HG03457 (cell line): ENCODE measurements around the gene DPP4.
A peak's percentile ranks its signal among the peaks of the same experiment; 100 is the strongest.
"Not testable (repeated sequence)": the region's sequence is repeated elsewhere in the genome, so short reads cannot be mapped to it uniquely, and the experiment has no call there.

Experiments used
- ATAC-seq: cut with Tn5 transposase; IDR thresholded peaks from one replicate; pipeline ENCODE4 v1.9.1; 2021; ENCODE audit warnings: moderate number of reproducible peaks; ENCODE audit not compliant: unreplicated experiment

The DPP4 gene

DNA sequence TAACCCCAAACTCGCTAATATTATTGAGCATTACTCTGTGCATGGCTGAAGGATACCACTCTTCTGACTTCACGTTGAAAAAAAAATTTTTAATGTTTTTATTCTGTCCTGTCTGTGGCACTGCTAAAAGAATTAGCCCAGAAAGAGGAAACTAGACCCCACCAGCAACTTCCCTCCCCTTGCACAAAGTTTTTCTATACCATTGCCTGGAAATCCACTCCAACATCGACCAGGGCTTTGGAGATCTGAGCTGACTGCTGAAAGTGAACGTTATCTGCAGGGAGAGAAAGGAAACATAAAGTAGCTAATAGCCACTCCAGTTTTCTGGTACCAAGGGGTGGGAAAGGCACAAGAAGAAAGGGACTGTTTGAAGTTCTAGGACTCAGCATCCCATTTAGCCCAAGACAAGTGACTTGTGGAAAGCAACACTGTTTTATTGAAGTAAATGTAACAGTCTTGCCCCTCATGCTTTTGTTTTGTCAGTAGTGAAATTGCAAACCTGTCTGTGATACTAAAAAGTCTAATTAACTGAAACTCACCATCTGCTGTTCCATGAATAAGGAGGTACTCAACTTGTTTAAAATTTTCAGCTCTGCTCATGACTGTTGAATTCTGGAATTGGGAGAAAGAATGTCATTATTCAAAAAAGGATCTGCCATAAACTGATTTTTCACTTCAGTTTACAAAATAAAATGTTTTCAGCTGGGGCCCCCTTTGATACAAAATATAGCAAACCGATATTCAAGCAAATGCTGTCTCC is 79.1 kb downstream of the DPP4 start:
- ATAC-seq = no peak

DNA sequence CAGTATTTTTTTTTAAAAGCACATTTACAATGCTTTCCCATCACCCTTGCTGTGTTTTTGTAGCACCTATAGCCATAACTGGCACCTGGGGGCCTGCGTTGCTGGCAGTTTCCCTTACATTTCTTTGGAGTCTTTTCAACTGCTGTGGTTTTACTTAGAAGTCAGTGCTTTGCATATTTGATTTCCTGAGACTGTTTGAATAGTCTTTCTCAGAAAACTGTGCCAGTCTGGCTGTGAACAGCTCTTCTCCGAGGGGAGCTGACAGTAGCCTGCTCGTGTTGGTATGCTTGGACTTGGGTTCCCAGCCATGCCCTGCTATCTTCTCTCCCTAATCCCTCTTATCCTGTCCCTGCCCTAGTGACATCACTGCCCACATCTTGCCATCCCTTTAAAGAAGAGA is 81.5 kb downstream of the DPP4 start:
- peak; percentile 80 for ATAC-seq

DNA sequence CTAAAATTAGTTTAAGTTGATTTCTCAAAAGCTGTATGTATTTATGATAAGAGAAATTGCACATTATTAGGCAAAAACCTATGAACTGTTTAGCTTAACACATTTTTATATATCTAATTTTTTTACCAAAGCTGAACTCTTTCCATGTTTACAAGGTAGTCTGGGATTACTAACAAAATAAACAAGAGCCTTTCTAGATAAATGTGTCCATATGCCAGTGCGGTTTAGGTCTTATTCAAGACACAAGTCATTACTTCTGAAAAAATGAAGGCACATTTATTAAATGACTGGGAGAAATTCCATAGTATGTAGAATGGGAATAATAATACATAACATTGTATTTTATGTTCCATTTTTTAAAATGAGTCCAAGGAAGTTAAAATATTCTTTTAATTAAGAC is 82.0 kb downstream of the DPP4 start:
- ATAC-seq = no peak

DNA sequence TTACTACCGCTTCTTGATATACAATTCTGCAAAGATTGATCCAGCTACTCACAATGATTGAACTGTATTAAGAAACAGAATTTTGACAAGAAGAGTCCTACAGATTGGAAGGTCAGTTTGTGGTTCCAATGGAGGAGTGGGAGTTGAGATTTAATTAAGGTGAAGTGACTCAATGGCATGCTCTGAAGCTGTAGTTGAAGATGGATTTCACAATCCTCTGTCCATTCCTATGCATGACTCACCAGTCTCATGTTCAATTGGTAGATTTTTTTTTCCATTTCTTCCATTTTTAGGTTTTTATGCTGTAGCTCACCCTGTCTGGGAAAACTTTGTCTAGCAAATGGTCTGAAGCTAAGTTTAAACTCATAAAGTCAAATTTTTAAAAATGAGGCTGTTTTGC is 83.3 kb downstream of the DPP4 start:
- ATAC-seq = no peak

DNA sequence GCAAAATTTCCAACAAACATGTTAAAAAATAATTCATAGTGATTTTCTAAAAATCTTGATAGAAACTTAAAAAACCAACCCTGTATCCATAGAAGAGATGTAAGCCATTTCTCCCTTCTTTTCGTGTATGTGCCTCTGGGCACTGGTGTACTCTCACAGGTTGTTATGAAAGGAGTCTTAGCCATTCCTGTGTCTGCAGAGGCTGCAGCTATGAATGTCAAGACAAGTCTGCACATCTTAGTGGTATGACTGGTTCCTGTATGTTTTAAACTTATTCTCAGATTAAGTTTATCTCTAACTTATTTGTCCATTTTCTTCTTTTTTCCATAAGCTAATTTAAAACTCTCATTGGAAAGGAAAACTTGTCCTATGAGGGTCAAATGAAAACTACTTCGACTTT is 84.0 kb downstream of the DPP4 start:
- no peak for ATAC-seq

DNA sequence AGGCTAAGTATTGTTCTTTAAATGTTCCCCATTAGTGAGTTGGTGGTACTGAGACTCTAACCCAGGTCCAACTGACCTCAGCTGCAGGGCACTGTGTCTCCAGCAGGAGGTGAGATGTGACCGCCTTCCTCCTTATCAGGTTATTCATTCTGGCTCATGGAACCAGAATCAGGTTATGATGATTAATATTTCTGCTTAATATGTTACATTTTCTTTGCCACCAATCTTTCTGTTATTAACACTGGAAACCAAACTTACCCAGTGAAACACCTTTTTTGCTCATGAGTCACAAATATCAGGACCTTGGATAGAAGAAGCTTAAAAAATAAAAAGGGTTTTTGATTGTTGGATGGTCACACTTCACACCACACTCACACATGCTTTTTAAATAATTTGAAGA is 85.4 kb downstream of the DPP4 start:
- no peak for ATAC-seq

DNA sequence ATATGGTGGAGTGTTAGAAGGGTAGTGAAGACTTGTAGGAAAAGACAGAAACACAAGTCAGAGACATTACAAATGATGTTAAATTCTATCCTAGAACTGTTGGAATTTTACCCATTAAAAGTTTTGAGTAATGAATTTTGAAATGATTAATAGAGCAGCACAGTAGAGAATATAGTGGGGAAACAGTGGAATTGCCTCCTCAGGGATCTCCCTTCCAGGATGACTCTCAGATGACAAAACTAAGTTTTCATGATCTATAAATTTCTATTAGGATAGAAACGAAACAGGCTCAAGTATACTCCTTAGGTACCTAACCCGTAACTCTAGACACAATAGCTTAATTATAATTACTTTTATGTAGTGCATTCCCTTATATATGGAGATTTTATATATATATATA is 86.7 kb downstream of the DPP4 start:
- no peak for ATAC-seq

DNA sequence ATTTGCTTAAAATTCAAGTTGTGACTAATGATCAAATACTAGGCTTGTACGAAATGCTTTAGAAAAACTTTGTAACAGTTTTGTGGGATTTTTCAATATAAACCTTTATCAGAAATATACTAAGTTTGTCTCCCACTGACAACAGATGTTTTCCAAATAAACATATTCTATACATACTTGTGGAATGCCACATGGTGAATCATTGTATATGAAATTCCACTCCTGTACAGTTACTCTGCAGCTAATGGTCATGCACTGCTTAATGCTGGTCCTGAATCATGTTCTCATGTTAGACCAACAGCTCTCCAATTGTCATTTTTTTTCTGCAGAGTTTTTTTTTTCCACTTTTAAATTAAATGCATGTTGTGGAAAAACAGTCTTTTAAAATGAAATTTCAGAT is 90.1 kb downstream of the DPP4 start:
- no peak for ATAC-seq

DNA sequence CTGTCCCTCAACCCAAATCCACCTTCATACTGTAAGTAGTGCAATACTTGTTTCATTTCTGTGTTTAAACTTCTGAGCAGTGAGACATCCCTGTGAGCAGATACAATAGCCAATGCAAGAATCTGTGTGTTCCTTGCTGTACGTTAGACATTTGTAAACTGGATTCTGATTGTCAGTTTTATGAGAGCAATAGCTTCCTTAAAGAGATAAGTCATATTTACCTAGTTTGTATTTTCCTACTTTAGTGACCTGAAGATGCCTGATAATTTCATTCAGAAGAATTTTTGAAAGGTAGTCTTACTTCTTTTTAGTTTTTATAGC is 90.7 kb downstream of the DPP4 start:
- no peak for ATAC-seq

DNA sequence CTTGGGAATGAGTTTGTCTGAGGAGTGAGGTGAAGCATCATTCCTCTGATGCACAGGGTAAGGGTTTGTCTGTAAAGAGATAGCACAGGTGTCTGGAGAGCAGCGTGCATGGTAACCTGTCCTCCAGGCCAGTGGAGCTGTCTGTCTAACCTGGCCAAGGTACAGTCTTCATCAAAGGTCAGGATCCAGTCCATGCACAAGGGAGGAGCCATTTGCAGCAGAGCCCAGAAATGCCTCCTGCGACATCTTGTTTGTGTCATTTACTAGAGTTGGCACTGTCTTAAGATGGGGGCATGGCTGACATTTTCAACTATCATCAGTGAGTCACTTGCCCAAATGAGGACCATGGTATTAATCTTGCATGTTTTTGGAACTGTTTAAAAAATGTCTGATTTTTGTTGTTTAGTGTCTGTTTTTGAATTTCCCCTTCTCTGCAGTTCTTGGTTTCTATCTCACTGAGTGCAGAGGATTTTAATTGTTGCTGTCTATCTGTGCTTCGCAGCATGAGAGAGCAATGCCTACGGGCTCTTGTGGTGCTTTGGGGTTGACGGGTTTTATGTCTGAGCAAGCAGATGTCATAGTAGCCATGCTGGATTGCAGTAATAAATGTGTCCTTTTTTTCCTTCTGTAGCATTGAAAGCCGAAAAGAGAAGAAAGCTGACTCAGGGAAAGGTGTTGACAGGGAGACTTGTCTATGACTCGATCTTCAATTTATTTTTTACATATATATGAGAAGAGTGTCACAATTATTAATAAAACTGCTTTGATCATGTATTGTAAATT is 91.3 kb downstream of the DPP4 start:
- no peak for ATAC-seq

DNA sequence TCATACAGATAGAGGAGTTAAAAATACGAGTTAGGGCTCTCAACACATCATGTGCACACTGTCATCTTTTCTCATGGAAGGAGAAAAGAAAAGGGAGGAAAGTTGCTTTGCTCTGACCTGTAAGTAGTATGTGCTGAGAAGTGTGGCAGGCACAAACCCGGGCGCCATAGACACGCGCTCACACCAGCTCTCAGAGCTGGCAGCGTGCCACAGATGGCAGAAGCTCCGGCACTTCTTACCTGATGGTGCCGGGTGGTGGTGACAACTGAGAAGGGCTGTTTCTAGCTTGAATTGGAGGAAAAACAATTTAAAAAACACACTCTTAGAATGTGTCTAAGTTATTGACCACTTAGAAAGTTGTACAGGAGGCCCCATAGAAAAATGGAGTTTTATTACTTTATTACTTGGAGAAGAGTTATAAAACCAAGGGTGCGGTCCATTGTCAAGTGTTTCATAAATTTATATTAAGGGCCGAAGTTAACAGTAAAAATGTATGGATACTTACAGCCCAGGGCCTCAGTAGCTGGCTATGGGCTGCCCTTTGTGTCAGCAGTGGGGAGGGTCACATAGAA is 92.2 kb downstream of the DPP4 start:
- ATAC-seq = no peak

DNA sequence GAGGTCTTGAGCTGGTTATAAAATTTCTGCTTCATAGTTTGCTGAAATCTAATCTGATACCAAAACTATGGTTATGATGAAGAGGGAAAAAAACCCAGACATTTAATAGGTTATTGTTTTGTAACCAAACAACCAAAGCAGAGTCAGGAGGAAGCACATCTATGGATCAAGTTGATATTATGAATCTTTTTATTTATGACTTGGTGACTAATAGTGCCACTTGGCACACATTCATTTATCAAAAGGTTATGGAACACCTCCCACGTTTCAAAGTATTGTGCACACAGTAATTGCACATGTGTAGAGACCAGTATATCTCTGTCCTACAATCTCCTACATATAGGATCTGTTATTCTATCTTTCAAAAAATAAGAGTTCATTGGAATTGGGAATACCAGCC is 93.0 kb downstream of the DPP4 start:
- ATAC-seq = no peak

DNA sequence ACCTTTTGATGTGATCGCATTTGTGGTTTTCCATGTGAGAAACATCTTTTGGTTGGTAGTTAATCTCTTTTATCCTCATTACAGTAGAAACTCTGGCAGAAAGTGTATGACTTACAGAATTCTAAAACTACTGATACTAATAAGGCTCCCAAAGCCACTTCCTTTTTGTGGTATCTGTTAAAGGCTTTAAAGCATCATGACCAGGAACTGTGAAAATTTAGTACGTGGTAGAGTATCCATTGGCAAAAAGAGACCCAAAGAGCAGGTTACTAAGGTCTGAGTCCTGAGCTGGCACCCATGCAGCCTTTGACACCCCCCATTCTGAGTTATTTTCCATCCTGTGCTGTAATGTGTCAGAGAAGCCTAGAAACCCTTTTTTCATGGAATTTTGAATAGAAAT is 94.5 kb downstream of the DPP4 start:
- ATAC-seq = no peak

DNA sequence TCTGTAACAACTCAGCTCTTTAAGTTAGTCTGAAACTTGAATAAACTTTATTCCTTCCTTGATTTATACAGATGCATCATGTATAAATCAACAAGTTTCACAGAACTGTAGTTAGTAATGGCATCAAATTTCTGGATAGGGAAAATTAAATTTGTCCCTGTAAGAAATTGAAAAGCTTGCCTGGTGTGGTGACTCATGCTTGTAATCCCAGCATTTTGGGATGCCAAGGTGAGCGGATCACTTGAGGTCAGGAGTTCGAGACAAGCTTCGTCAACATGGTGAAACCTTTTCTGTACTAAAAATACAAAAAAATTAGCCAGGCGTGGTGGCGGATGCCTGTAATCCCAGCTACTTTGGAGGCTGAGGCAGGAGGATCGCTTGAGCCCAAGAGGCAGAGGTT is 96.1 kb downstream of the DPP4 start:
- ATAC-seq = not testable (repeated sequence)

DNA sequence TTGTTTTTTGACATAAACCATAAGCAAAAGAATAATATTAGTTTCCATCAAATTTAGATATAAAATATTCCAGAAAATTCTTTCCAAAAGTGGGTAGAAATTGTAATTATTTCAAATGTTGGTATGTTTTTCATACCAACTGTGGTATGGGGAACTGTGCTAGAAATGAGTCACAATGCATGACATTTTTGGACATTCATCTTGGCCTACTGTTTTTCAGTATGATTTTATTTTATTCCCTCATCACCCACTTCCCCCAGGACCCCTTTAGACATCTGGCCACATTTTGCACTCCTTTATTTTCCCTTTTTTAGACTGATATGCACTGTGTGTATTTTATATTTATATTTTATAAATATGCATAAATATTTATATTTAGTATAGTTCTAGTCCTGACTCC is 97.1 kb downstream of the DPP4 start:
- no peak for ATAC-seq

DNA sequence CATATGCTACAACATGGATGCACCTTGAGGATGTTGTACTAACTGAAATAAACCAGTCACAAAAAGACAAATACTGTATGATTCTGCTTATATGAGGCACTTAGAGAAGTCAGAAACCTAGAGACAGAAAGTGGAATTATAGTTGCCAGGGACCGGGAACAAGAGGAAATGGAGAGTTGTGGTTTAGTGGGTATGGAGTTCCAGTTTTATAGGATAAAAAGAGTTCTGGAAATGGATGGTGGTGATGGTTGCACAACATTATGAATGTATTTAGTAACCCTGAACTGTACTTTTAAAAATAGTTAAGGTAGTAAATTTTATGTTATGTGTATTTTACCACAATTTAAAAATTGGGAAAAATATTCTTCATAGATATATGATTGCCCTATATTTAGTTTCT is 97.7 kb downstream of the DPP4 start:
- no peak for ATAC-seq

DNA sequence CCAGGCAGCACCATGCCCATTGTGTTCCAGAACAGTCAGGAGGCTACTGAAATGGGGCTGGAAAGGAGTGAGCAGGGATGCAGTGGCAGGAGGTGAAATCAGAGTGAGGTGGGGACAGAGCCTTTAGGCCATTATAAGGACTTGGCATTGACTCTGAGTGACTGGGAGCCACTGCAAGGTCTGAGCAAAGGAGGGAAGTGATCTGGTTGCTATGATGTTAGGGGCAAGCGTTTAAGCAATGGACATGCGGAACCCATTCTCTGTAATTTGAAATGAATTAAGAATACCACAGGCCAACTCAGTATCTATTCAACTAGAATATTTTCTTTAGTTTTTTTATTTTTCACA is 98.2 kb downstream of the DPP4 start:
- ATAC-seq = no peak

DNA sequence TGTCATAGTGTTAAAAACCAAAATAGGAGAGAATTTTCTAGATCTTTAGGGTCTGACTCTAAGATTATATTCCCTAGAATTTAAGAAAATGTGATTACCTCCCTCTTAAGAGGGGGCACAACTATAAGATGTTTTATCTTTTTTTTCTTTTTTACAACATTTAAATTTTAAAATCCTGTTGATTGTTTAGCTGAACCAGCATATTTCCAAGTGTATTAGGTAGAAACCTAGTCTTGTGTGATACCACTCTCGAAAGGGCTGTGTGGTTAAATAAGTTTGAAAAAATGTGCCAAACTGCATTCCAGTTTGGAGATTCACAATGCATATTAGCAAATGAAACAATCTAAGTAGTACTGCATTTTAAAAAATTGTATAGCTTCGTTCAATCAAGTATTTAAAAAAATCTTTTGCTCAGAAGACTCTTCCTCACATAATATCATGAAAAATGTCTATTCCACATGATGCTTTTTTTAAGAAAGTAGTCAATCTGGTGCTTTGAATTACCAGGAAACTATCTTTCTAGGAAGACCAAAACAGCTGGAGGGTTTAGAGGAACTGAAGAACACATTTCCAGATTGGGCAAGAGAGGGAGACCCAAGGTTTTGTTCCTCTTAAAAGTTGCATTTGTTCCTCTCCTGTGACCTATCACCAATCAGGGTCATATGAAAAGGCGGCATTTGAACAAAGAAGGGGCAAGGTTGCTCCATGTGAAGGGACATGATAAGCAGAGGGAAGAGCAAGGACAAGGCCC is 98.8 kb downstream of the DPP4 start:
- no peak for ATAC-seq

DNA sequence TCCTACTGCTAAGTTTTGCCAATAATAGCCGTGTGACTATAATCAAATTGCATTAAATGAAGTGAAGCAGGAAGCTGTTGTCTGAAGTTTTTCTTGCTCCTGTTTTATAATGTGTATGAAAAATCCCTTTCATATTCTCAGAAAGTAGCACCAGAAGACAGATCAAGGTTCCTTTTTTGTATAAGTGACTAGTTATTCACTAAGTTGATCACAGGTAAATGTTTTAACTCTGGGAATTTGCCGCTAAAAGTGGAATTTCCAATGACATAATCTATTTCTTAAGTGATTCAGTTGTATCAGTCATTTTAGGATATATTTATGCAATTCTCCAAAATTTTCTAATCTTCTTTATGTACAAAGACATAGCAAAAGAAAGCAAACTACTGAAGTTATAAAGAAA is 99.6 kb downstream of the DPP4 start:
- ATAC-seq = no peak

DNA sequence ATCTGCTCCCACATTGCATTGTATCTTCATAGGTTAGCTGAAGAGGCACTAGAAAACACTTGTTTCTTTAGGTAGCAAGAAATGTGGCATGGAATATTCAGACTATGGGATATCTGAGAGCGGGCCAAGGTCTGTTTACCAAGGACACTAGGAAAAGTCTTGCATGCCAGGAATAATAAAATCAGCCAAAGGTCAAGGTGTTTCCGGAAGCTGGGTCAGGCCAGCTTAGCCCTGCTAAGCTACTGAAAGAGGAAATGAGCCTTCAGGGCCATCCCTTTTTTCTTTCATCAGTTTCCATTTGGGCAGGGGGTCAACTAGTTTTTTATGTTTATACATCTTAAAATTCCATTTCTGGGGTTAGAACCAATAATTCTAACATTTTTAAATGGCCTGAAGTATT is 101.1 kb downstream of the DPP4 start:
- ATAC-seq = no peak

DNA sequence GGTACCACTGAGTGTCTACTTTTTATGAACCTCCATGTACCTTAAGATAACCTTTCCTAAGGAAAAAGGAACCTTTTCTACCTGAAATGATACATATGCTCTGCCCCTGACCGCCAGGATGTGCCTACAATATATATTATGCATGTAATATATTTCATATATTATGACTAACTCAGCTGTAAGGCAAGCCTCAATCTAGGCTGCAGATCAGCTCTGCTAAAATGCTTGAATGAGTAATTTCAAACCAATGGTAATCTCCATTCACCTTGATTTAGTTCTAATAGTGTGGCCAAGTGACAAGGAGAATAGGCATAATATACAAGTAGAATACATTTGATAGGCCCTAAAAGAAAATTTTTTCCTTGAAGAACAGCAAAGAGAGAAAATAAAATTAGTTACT is 101.8 kb downstream of the DPP4 start:
- no peak for ATAC-seq

DNA sequence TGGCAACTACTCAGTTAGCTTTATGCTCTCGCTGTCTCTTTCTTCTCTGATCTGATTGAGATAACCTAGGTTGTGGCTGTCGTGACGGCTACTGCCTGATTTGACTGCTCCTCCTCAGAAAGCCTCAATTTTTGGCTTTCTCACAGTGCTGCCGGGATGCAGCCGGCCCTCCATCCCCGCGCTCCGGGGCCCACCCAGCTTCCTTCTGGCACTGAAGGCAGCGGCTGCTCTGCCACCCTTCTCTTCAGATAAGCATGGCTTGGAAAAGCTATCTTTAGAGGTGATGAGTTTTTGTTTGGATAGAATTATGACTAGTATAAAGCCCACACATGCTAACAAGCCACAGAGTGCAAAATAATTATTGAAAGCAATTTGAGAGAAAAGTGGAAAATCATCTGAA is 102.5 kb downstream of the DPP4 start:
- ATAC-seq = no peak
